ENCODE data around the gene COL4A6.

Gene COL4A6

DNA sequence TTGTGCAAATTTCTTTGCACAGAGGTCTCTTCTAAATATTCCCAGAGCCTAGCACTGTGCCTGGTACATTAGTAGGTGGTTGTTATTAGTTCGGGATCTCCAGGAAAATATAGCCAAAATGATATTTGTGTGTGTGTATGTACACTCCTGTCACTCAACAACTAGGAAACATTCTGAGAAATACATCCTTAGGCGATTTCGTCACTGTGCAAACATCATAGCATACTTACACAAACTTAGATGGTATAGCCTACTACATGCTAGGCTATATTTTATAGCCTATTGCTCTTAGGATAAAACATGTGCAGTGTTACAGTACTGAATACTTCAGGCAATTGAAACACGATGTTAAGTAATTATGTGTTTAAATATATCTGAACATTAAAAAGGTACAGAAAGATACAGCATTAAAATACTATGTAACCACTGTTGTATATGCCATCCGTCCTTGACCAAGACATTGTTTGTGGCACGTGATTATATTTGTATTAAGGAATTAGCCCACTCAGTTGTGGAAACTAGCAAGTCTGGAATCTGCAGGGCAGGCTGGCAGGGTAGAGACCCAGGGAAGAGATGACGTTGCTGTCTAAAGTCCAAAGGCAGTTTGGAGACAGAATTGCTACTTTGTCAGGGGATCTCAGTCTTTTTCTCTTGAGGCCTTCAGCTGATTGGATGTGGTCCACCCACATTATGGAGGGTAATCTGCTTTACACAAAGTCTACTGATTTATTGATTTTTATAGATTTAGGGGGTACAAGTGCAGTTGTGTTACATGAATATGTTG lies 106.9 kb downstream of the COL4A6 start:
- DNase-seq (ENCODE audit: low spot score): no peak

DNA sequence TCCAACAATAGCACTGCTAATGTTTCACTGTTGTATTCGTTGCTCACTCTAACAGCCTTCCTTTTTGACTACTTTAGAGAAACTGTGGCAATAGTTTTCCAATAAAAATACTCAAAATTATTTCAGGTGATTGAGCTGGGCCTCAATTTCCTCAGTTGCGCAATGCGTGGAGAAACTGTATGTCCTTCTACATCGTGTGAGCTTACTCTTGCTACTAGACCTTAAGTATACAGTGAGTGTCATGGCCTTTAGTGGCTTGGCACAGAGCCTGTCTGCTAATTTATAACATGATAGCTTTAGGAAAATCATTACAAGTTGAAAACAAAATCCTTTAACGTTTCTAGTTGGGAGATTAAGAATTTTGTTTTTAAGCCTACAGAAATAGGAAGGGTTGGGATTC lies 114.5 kb downstream of the COL4A6 start:
- no peak for DNase-seq (ENCODE audit: low spot score)

DNA sequence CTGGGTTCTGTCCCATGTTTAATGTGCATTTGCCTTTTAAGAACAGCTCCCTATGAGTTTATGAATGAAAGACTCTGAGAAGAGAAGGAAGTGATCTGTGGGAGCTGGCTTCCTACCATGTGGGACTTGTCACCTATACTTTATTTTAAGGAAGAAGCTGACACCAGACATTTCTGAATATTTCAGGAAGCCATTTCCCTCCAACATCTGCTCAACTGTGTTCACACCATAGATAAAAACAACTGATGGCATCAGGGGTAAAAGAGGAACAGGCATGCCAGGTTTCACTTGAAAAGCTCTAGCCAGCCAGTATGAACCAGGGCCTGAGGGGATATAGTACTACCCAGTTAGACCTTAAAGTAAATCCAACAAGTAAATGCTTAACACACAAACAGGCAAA lies 116.0 kb downstream of the COL4A6 start:
- no peak for DNase-seq (ENCODE audit: low spot score)

DNA sequence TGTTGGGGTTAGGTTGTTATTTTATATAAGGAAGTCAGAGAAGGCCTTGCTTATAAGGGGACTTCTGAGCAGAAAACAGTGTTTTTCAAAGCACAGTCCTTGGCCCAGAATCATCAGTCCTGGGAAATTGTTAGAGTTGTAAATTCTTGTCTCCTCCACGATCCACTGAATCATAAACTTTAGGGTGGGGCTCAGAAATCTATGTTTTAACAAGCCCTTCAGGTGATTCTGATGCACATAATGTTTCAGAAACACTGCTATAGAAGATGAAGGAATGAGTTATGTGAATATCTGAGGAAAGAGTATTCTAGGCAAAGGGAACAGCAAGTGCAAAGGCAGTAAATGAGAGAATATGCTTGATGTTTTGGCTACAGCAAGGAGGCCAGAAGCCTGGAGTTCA lies 121.8 kb downstream of the COL4A6 start:
- DNase-seq (ENCODE audit: low spot score): no peak

DNA sequence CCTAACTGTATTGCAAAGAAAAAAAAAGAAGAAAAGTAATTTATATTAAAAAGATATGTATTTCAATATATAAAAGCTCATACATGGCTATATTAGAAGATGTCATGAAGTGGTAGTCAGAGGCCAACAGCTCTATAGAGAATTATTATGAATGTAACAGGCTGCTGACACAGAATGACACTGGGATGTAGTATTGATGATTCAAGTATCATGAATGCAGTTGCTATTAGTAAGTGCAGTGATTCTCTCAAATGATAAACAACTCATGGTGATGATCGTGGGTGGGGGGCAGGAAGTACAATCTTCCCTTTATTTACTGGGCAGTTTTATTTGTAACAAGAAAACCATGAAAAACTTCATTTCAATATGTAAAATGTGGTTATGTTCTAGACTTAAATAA lies 124.6 kb downstream of the COL4A6 start:
- no peak for DNase-seq (ENCODE audit: low spot score)

DNA sequence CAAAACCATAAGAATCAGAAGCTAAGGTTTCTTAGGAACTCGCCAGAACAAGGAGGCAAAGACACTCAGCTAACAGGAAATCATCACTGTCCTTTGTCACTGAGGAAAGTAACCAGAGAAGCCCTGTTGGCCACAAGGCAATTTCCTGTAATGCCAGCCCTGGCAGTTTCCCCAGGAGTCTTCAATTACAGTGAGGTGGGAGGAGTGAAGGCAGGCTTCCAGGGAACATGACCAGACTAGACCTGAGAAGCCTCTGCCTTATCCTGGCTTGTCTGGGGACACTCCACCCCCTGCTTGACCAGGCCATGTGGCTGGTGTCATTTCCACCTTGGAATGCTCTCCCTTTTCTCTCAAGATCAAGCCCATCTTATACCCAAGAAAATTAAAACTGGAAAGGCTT lies 125.3 kb downstream of the COL4A6 start:
- DNase-seq (ENCODE audit: low spot score): peak; percentile 18

DNA sequence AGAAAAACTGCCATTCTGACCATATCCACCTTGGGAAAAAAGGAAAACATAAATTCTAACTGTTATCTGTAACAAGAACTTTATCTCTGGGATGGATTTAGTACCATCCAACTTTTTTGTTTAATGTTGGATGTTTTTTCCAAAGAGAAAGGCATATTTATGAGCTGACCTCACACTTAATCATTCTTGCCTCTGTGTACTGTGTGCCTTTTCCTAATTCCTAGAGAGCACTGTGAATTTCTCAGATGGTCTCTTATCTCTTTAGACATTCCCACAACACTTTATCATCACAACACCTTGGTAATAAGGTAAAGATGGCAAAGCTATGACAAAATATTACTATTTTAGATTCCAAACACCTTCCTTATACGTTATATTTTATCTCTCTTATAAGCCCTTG lies 126.2 kb downstream of the COL4A6 start:
- no peak for DNase-seq (ENCODE audit: low spot score)

DNA sequence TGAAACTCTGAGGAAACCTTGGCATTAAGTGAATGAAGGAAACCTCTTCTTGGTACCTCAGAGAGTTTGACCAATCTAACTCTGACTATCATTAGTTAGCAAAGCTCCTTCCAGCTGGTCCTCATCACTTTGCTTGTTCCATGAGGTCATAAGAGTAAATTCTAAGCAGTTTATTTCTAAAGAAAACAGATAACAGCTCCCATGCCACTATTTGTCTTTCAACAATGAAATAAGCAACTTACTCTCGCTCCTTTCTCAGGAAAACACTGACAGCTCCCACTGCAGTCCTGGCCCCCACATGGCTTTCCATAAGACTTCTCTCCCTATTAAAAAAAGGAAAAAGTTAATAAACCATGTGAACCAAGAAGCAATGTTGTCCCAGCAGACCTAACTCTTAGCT lies 127.7 kb downstream of the COL4A6 start:
- no peak for DNase-seq (ENCODE audit: low spot score)

DNA sequence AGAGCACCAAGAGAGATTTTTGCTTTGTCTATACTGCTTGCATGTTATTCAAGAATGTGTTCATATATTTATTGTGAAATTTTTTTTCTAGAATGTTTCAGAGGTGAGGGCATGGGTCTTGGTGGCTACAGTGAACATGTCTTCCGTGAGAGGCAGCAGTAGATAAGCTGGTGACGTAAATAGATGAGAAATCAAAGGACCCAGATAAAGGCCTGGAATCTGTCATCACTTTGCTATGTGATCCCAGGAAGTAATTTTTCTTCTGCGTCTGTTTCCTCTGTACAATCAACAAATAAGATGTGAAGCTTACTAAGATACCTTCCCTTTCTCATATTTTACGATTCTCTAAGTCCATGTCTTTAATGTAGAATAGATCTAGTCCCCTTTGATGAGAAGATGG lies 129.1 kb downstream of the COL4A6 start:
- DNase-seq (ENCODE audit: low spot score): no peak

DNA sequence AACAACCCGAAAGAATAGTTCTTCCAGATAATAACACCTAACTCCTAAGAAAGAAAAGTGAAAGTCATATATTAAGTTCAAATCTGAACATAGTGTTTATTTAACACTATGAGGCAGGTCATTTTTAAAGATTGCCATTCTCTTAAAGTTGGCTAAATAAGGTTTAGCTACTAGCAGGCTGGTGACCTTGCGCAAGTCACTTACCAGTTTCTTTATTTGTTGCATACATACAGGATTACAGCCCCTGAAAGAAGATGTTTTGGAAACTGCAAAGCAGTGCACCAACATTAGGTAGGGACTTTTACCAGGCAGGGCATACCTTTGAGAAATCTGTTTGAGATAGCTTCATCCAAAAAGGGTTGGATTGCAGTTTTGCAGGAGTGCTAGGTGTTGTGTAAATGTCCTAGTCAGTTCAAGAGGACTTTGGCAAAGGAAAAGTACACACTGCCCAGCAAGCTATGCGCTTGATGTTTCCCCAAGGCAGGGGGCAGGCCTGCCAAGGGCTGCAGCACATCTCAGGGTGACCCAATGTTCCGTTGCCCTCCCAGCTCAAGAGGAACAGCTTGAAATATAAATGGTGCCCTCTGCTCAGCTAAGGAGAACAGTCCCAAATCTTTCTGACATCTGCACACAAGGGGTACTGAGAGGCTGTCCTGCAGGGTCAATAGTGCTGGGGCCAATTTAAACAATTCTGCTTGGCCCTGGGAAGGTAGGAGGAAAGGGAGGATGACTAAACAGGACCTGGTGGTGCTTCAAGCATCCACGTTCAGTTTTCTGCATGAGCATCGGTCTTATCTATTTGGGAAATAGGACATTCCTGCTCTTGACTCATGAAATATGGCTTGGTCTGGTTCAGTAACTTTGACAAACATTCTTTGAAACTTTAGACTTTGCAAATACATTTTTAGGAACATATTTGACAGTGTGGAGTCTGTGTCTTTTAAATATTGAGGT lies 130.8 kb downstream of the COL4A6 start:
- DNase-seq (ENCODE audit: low spot score): no peak

DNA sequence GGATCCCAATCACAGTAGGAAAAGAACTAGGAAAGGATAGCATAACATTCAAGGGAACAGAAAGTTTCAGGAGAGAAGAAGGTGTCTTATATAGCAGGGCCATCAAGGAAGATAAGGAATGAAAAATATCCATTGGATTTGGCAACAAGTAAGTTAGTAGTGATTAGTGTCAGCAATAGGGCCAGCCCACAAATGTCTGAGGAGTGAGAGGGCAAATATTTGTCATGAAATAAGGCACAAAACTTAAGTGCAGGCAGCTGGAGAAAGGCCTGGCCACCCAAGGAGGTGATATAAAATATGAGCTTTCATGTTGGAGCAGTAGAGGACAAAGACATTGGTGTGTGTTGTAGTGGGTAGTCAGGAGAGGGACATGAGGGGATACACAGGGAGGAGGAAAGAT lies 132.1 kb downstream of the COL4A6 start:
- no peak for DNase-seq (ENCODE audit: low spot score)

DNA sequence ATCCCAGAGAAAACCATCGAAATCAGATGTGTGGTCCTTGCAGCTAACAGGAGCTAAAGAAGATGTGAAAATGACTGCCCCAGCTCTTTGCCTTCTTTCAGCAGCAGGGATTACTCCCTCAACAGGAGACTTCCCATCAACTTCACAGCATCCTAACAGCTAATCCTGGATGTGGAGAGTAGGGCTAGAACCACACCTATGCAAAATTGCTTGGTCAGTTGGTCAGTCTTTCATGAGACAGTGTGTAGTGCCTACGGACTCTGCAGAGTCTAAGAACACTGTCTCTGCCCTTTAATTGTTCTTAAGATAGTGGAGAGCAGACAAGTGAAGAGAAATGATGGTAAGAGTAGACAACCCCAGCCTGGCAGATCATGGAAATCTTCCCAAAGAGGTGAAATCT lies 133.5 kb downstream of the COL4A6 start:
- no peak for DNase-seq (ENCODE audit: low spot score)

DNA sequence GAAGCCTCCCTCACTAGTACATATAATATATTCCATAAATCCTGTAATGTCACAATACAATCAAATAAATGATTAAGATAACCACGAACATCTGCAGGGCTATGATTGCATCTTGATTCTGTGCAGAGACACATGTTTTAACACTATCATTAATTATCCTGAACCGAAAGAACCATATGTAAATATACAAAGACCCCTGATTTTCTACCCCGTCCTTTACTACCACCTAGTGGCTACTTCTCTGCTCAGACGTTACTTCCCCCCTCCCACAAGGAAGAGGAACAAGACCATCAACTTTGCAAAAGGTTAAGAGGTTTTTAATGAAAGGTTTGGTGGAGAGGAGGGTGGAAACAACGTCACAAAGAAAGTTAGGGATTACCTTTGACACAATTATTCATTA lies 134.0 kb downstream of the COL4A6 start:
- DNase-seq (ENCODE audit: low spot score): no peak

DNA sequence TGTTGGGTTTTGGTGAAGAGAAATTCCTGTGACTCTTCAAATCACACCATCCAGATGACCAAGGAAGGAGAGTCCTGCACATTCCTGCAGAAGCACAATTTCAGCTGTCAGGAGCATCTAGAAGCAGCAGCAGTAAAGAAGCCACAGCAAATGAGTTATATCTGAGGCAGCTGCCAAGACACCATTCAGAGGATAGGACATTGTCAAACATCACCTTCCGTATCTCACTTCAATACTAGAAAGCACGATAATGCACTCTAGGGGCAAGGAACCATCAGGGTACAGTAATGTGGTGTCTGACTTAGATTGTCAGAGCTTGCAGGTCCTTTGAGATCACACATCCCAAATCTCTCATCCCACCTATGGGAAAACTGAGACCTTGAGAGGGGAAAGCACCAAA lies 134.5 kb downstream of the COL4A6 start:
- no peak for DNase-seq (ENCODE audit: low spot score)

DNA sequence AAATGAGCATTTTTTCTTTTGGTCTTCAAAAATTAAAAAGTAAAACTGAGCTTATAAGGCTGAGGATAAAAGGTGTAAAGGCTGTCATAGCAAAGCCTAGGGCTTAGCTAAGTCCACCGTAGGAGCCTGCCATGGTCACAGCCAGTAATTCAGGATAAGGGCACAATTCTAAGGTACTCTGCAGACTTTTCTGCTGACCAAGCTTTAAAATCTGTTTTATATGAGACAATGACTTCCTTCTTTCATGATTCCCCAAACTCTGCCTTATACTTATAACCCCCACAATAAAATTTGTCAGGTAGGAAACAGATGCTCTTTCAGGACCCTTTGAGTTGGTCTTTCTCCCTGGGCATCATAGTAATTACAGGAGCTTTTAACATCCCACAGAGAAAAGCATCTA lies 138.5 kb downstream of the COL4A6 start:
- DNase-seq (ENCODE audit: low spot score): no peak

DNA sequence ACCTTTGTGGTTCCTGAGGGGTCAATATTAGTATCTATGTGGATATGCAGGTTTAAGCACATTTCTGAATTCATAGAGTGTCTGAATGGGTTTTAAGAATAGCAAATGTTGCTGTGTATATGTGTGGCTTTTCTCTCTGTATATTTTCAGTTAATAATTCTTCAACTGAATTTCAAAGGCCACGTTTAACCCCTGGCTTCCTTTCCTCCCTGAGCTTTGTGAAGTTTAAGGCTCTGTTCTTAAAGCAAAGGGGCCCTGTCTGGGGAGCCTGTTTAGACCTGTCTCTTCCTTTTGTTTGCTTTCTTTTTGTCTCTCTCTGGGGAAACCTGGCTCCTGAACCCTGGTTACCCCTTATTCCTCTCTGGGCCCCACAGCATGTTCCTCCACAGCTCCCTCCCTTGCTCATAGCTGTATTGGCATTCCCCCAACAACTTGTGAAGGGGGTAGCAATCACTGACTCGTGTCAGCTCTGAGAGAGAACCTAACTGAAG lies 139.1 kb downstream of the COL4A6 start:
- DNase-seq (ENCODE audit: low spot score): no peak

DNA sequence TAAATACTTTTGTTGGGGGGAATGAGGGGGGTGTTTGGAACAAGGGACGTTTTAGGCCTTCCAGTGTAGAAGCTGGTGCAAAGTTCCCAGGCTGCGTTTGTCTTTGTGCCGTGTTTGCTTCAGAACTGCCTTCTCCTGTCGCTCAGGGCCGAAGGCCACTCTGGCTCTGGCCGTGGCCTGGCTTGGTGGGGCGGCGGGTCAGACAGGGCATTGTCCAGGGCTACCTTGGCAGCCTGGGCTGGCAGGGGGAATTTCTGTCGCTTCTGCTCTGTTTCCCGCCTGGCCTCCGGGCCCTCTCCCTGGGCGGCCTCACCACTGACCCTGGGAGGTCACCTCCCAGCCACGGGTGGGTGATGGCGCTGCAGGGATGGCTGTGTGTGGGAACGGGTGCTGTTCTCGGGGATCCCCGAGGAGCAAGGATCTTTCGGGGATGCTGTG lies 140.0 kb downstream of the COL4A6 start:
- no peak for DNase-seq (ENCODE audit: low spot score)

DNA sequence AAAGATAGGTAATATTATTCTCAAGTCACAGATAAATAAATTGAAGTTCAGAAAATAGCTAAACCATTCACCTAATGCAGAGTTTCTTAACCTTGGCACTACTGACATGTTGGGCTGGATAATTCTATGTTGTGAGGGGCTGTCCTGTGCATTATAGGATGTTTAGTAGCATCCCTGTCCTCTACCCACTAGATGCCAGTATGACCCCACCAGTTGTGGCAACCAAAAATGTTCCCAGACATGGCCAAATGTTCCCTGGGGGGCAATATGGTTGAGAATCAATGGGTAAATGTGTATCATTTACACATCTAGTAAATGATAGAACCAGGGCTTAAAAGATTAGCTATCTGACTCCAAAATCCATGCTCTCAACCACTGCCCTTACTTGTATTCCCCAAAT lies 140.9 kb downstream of the COL4A6 start:
- DNase-seq (ENCODE audit: low spot score): no peak

DNA sequence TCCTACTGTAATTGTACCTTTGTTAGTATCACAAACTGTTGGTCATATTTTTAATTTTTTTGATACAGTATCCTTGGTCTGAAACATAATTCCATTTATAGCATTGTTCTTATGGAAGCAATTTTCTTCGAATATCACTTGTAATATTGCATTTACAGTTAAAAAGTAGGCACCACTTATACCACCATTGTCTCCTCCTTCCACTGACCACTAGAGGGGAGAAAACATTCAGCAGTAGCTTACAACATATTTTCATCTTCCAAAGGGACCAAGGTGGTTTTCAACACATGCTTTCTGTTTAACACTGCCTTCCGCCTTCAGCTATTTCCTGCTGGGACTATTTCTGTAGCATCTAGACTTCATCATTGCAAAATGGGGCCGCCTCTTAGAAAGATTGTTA lies 146.2 kb downstream of the COL4A6 start:
- DNase-seq (ENCODE audit: low spot score): no peak

DNA sequence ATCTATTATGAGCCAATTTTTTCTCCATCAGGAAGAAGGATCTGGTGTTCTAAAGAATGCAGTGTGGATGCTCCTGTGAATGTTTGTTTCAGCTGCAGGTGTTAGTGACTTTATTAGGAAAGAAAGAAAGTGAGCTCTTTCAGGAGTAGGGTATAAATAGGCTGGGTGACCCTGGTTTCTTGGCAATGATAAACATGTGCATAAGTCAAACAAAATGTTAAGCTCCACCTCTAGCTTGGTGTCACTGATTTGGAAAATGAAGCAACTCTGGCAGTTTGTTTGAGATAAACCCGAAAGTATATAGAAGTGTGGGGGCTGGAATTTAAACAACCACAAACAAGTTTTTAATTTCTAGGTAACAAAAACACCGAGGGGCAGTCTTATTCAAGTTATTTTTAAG lies 152.3 kb downstream of the COL4A6 start:
- DNase-seq (ENCODE audit: low spot score): no peak

DNA sequence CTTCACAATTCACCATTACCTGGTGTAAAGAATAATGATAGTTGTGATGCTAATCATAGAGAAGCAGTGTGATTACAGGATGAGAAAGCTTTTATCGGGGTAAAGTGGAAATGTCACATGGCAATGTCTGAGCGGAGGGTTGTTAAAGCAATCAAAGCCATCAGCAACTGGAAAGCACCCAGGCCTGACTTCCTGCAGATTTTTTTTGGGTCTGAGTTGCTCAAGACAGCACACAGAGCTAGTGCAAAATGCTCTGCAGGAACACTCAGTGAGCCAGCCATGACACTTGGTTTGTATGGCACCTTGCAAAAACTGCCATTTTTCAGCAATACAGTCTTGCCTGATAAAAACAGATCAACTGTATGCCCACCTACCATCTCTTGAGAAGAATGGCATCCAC lies 152.9 kb downstream of the COL4A6 start:
- DNase-seq (ENCODE audit: low spot score): no peak

DNA sequence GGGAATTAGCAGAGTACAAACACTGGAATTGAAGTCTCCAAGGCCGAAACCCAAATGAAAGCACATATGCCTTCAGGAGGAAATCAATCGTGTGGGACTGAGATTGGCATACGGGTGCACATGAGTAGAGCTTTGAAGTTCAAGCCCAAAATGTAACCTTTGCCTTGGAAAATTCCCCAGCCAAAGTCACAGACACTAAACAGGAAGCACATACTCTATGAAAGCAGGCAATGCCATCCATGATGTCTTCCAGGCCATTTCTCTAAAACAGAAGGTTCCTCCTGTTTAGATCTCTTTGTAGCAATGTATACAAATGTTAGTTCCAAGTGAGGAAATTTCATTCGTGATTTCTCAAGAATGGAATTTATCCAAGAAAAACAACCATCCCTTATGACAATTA lies 162.5 kb downstream of the COL4A6 start:
- DNase-seq (ENCODE audit: low spot score): no peak

DNA sequence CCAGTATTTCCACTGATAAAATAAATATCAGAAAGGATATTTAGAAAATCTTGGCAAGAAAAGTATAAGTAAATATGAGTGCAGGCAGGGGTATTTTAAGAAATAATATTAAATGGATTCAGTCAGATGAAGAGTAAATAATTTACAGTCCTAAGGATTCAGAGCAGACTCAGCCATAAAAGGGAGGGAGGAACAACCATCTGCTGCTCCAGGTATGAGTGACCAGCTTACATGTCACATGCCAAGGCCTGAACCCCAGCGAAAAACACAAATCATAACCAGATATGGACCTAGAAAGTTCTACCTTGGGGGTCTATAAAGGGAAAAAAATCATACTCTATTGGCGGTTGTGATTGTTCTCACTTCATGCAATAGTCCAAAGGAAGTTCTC lies 166.8 kb downstream of the COL4A6 start:
- DNase-seq (ENCODE audit: low spot score): no peak

Measured in pons (tissue), 1 donor.